ENCODE data around the gene APEX2. TPM values are rescaled to one million over a fixed set of nuclear protein-coding genes. Genes with fewer than 3 reads are reported as not detected.

APEX2 gene
- total and polyA plus RNA-seq, 8 donors: 3.5 to 8.6 (median 5.8) TPM

GRCh38 chrX:55028040-55028439, 27.9 kb downstream of the APEX2 start:
- Histone ChIP-seq H3K36me3 (no peaks in the 10 kb centered on the region), H3K27me3 (no peaks in the 10 kb centered on the region), H3K4me3 (no peak overlapping the region), H3K27ac (no peak overlapping the region), H3K4me1 (no peaks in the 10 kb centered on the region), H3K9me3 (no peaks in the 10 kb centered on the region)
- WGBS, 2 donors: 50 to 72% methylated on average over 4 of the region's 4 CpGs
- no peak for TF ChIP-seq CTCF (IDR thresholded peaks at IDR 0.05)
- DNase-seq (no peak), ATAC-seq (no peak), FAIRE-seq (no peak)
- intact Hi-C loops (cut with DNase I): no loop called here

DNA sequence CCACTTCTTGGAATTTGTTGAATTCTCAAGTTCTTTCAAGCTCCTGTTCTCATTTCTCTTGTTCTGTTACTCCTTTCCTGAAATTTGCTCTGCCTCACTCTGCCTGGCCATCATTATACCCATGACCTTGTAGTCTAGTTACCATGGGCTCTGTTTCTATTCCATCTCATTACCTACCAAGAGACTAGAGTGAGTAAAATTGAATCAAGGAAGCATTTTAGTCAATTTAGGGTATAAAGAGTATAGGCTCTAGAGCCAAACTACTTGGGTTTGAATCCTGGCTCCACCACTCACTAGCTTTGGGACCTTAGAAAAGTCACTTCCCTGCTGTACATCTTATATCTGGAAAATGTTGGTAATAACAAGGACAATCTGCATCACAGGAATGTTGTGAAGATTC, 28.4 kb downstream of the APEX2 start:
- intact Hi-C loops (cut with DNase I): no loop called here
- no peaks in the 10 kb centered on the region for H3K9me3 ChIP-seq
- TF ChIP-seq CTCF (IDR thresholded peaks at IDR 0.05): no peak
- no peaks in the 10 kb centered on the region for H3K27me3 ChIP-seq
- no peak overlapping the region for H3K4me3 ChIP-seq
- DNase-seq (no peak), ATAC-seq (no peak), FAIRE-seq (no peak)
- no peaks in the 10 kb centered on the region for H3K36me3 ChIP-seq
- no peak overlapping the region for H3K27ac ChIP-seq
- H3K4me1 ChIP-seq: no peaks in the 10 kb centered on the region

DNA sequence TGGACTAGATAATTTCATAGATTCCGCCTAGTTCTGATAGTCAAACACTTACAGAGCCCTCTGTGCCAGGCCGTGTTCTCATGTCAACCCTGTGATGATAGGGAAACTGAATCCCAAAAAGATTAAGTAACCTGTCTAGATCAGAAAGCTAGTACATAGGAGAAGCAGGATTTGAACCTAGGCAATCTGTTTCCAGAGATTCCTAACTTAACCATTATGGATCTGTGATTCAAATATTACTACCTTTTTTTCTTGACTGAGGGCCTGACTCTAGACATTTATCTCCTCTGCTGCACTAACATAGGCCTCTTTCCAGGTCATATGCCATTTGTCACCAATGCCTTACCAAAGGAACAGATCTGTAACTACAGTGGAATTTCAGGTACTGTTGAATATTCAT, 29.1 kb downstream of the APEX2 start:
- H3K36me3 ChIP-seq: no peaks in the 10 kb centered on the region
- H3K9me3 ChIP-seq: no peaks in the 10 kb centered on the region
- no peak for ATAC-seq
- H3K27me3 ChIP-seq: peaks cover 0 to 4% (median 0%) of the 10 kb centered on the region in 4 donors
- no peak for TF ChIP-seq CTCF (IDR thresholded peaks at IDR 0.05)
- DNase-seq: no peak
- intact Hi-C loops (cut with DNase I): no loop called here
- 40 to 63% methylated on average over 2 of the region's 2 CpGs for WGBS, 2 donors
- no peak overlapping the region for H3K4me3 ChIP-seq
- H3K4me1 ChIP-seq: no peaks in the 10 kb centered on the region
- no peak overlapping the region for H3K27ac ChIP-seq
- FAIRE-seq: no peak

DNA sequence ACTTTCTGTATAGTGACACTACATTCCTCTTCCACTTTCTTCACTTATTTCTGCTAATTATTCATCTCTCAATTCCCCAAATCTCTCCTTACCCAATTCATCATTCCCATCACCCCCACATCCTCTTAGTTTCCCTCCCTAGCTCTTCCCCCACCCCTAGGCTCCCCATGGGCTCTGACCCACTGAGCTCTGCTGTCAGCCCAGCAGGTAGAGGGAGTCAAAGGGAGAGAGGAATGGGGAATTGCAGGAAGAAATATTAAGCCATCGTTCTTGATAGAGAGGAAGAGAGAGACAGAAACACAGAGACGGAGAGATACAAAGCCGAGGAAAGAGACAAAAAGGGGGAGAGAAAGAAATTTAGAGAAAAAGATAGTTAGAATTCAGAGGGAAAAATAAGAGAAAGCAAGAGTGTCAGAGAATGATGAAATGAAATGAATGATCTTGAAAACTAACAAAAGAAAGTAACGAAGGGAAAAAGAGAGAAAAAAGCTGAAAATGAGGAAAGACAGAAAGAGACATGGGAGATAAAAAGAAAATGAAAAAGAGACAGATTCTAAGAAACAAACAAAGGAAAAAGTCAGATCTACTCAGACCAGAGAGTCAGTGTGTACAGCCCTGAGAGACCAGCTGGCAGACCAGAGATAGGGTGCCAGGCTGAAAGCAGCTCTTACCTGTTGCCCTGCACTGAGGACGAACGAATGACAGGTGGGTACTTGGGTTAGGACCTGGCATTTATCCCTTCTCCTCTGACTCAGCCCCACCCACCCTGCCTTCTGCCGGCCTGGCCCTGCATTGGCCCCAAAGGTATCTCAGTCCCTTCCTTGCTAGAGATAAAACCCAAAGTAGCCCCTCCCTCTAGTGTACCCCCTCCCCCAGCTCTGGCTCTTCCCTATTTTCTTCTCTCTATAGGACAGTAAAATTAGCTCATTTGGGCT, 30.4 kb downstream of the APEX2 start, which contains the start of gene ALAS2:
TSS of gene ALAS2 (minus strand) at position 707 of the 935 bp plus-strand sequence. CDS start 4,977 bp downstream, outside the sequence.
- Histone ChIP-seq H3K27ac (no peak within 1 kb of the TSS), H3K27me3 (peaks cover 0 to 7% (median 0%) of the 10 kb centered on the region in 4 donors), H3K4me3 (no peak within 1 kb of the TSS), H3K4me1 (no peaks in the 10 kb centered on the region), H3K36me3 (no peaks in the 10 kb centered on the region), H3K9me3 (no peaks in the 10 kb centered on the region)
- no peak for TF ChIP-seq CTCF (IDR thresholded peaks at IDR 0.05)
- intact Hi-C loops (cut with DNase I): no loop called here
- ATAC-seq: no peak
- 56 to 59% methylated on average over 7 of the region's 7 CpGs for WGBS, 2 donors
- no peak for DNase-seq
- FAIRE-seq: no peak

DNA sequence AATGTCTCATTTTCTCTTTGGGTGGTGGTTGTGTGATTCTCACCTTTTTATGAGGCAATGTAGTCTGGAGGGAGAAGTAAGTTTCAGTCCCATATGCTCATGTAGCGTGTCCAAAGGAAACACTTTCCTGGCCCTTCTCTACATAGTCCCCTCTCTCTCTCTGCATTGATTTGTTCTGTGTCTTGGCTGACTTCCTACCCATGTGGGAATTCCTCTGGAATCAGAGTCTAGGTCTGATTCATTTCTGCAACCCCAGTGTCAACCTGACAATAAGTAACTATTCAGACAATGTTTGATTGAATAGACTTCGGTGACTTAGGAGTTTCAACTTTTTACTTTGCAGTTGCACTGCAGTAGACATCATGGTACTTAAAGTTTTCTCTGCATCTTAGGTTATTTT, 33.3 kb downstream of the APEX2 start:
- Histone ChIP-seq H3K27me3 (peaks cover 0 to 7% (median 0%) of the 10 kb centered on the region in 4 donors), H3K4me3 (no peak overlapping the region), H3K27ac (peak overlapping the region in 1 of 4 donors; percentile 19), H3K36me3 (no peaks in the 10 kb centered on the region), H3K9me3 (no peaks in the 10 kb centered on the region), H3K4me1 (no peaks in the 10 kb centered on the region)
- DNase-seq (peak in 1 of 6 donors; percentile 15), ATAC-seq (peak in 3 of 4 donors; percentile 36 to 66 (median 60)), FAIRE-seq (peak; percentile 9)
- WGBS, 2 donors: 30 to 34% methylated on average over 2 of the region's 2 CpGs
- no peak for TF ChIP-seq CTCF (IDR thresholded peaks at IDR 0.05)
- intact Hi-C loops (cut with DNase I): no loop called here
